ENCODE results near the gene GGA1.
"Not testable (repeated sequence)": the region's sequence is repeated elsewhere in the genome, so short reads cannot be mapped to it uniquely, and the experiment has no call there.

GGA1 gene

GRCh38 chr22:37656583-37656982, 47.9 kb downstream of the GGA1 start:
- DNase-seq, result not testable (repeated sequence)

DNA sequence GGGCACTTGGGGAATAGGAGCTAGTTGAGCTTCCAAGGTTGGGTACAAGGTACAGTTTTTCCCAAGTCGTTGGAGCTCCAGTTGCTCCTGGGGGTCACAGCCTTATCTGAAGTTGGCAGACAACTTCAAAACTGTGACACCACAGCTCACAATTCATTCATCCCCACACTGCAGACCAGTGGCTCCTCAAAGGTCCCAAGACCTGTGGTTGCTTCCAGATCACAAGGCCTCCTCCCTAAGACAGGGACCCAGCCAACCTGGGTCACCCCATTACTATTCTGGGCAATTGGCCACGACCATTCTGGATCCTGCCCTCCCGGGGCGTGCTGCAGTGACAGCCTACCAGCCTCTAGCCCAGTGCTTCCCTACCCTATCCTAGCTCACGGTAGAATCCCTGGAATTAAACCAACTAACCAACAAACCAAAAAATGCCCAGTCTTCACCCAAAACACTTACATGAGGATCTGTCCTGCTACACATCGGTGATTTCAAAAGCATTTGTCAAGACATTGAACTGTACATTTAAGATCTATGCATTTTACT, 49.0 kb downstream of the GGA1 start:
- DNase-seq, result no peak

GRCh38 chr22:37658133-37659065, 49.8 kb downstream of the GGA1 start, which contains the start of gene PDXP:
Gene PDXP, plus strand, starts transcription at chr22:37658723. Its CDS starts 60 bp downstream, at chr22:37658783.
- DNase-seq, result peak; percentile 99

DNA sequence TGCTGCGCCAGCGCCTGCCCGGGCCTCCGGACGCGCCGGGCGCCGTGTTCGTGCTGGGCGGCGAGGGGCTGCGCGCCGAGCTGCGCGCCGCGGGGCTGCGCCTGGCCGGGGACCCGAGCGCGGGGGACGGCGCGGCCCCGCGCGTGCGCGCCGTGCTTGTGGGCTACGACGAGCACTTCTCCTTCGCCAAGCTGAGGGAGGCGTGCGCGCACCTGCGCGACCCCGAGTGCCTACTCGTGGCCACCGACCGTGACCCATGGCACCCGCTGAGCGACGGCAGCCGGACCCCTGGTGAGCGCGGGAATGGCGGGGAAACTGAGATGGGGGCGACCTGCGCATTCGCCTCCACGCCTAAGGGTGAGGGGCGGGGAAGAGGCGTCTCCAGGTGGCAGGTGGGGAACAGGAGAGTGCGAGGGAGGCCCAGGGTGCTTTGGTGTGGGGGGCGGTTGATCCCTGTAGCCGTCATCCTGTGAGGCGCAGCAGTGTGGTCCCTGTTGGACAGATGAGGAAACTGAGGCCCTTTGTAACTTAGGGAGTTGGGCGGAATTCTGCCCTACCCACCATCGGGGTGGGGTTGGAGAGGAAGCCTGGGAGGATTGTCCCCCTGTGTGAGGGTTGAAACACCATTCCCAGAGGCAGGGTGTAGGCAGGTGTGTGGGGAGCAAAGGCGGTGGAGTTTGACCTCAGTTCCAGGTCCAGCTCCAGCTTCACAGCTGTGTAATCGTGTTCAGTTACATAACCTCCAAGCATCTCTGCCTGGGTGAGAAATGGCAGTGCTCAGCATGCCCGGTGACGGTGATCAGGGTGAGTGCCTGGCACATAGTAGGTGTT, 50.6 kb downstream of the GGA1 start:
- DNase-seq, result no peak

GRCh38 chr22:37659897-37660708, 51.5 kb downstream of the GGA1 start:
- no peak for DNase-seq

DNA sequence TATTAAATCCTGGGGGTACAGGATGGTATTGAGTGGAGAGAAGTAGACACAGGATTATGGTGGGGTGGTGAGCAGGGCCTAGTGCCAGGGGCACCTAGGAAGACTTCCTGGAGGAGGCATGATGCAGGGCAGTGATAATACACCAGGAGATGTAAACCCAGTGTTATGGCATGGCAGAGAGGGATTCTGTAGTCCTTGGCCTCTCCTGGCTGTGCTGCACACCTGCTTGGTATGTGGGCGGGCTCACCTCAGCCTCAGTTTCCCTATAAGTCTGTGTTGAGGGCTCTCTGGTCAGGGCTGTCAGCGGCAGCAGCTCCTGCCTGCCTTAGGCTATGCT, 52.0 kb downstream of the GGA1 start:
- DNase-seq, result no peak

DNA sequence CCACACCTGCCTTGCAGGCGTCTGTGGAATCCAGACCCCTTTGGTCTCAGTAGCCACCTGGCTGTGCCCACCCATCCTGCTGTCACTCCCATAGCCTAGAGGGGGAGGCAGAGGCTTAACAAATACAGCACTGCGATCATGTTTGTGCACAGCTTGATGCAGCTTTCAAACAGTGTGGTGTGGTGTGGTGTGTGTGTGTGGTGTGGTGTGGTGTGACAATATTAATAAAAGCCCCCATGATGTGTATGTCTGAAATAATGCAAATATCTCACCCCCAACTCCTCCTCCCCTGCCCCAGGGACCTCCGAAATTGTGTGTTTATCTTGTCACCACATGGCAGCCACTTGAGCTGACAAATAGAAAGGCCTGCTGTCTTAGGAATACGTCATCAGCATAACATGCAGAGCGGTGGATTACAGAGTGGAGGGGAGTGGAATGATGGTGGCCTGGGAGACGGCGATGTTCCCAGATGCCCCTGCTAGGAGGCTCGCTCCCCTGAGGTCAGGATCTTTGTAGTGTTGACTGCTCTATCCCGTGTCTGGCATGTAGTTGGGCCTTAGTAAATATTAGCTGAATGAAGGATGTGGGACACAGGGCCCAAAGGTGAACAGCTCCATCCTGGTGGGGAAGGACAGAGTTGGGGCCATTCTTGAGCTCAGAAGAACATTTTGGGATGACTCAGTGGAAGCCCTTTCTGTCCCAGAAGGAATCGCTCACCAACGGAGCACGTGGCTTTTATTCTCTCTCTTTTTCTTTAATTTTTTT, 52.7 kb downstream of the GGA1 start:
- no peak for DNase-seq

GRCh38 chr22:37662039-37662438, 53.4 kb downstream of the GGA1 start:
- DNase-seq, result no peak

- no peak for DNase-seq
Measured at GRCh38 chr22:37663521-37664140, 55.0 kb downstream of the GGA1 start.

- DNase-seq, result no peak
Measured at GRCh38 chr22:37664249-37665101, 55.8 kb downstream of the GGA1 start.

DNA sequence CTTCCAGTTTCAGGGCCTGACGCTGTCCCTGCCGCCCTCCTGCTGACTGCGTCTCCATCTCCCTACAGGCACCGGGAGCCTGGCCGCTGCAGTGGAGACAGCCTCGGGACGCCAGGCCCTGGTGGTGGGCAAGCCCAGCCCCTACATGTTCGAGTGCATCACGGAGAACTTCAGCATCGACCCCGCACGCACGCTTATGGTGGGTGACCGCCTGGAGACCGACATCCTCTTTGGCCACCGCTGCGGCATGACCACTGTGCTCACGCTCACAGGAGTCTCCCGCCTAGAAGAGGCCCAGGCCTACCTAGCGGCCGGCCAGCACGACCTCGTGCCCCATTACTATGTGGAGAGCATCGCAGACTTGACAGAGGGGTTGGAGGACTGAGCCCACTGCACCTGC, 56.9 kb downstream of the GGA1 start:
- no peak for DNase-seq

GRCh38 chr22:37669586-37669985, 61.0 kb downstream of the GGA1 start:
- DNase-seq, result no peak

DNA sequence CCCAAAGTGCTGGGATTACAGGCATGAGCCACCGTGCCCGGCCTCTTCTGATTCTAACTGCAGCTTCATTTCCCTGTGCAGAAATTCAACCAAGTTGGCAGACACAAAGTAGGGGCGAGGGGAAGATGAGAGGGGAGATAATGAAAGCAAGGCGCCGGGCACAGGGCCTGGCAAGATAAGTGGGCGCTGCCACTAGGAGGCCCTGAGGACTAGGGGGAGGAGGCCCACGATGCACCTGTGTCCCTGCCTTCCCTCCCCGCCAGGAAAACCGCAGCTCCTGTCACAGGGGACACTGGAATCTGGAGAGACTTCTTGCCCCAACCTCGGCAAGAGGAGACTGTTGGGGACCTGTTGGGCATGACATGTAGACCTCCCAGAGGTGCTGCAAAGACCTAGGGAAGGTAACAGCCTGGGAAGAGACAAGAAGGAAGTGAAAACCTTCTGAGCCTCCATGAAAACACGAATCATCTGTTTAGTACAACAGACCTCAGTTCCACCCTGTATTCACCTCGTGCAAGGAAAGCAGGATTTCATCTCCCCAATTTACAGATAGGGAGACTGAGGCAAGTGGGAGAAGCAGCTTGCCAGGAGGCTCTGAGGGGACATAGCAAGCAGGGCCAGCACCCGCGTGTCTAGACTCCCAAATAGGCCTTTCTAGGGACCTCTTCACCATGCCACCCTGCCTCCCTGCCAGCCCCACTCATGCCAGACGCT, 63.7 kb downstream of the GGA1 start:
- no peak for DNase-seq

GRCh38 chr22:37672920-37673455, 64.4 kb downstream of the GGA1 start:
- no peak for DNase-seq

GRCh38 chr22:37674248-37674647, 65.6 kb downstream of the GGA1 start:
- no peak for DNase-seq

GRCh38 chr22:37674951-37675929, 66.6 kb downstream of the GGA1 start, which contains the start of gene LGALS1:
Gene LGALS1, plus strand, starts transcription at chr22:37675636. Its CDS starts 67 bp downstream, at chr22:37675703.
- peak; percentile 43 for DNase-seq

DNA sequence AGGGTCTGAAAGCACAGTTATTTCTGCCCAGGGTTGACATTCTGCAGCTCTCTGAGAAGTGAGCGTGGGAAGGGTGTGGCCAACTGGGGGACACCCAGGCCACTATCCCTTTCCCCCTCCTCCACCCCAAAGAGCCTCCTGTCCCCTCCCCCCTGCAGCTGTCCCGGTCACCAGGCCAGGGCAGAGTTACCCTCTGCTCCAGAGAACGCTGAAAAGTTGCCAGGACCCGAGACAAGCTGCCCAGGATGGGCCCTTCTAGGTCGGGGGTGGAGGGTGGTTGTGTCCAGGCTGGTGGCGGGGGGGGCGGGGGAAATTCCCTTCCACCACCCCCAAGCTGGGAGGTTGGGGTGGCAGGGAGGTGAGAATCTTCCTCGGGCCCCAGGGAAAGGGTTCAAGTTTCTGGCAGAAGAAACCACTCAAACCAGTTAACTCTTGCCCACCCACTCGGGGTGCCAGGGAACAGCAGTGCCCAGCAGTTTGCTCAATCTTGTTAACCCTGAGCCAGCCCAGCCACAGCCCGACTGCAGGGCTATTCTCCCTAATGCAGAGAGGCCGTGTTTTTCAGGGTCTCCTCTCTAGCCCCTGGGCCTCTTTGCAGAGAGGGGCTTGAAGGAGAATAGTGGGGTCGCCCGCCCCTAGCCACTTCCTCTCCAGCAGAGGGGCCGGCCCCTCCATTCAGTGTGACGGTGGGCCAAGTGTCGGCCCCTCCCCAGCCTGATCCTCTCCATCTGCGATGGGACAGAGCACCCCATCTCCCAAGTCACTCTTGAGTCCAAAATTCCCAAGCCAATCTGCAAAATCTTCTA, 67.5 kb downstream of the GGA1 start:
- no peak for DNase-seq

Measured in stimulated activated naive CD4-positive, alpha-beta T cell treated with Interleukin-2 at 50 U/mL for 16 hours (primary cell).